Amniotic stem cell (primary cell): ENCODE measurements around the gene THBS3.
A peak's percentile ranks its signal among the peaks of the same experiment; 100 is the strongest.
"Not testable (repeated sequence)": the region's sequence is repeated elsewhere in the genome, so short reads cannot be mapped to it uniquely, and the experiment has no call there.

Experiments used
- DNase-seq: peaks from one replicate; lab custom pipeline; 2025; lab: John Stamatoyannopoulos, UW

THBS3 gene

DNA sequence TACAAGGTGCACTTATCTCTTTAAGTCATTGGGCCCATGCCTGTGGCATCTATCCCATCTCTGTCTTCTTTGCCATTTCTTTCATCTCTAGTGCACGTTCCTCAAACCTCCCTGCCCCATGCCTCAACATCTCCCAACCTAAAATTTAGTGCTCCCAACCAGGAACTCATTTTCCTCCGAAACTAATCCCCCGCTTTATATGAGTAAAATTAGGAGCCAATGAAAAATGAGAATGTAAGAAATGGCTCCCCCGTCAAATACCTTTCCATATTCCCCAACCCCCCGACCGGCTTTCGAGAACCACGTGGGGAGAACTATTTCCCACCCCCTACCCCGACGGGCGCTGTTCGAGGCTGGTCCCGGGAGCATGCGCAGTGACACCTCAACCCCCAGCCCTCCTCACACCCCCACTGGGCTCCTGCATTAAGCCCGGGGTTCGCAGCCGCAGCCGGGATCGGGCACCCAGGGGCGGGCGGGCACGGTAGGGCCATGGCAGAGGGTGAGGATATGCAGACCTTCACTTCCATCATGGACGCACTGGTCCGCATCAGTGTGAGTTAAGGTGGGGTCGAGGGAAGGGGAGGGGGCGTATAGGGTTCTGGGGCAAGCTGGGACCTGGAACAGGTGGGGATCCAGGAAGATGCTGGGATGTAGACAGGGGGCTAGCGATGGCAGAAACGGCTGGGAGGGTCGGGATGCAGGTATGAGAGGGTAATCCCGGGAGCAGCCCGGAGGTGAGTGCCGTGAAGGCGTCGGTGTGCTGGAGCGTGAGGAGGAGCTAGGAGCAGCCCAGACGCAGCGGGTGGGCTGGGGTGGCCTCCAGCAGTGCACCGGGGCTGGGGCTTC lies 34.0 kb downstream of the THBS3 start, which contains the start of gene TRIM46:
TRIM46 (plus strand) TSS at position 372 of the 846 bp plus-strand sequence; CDS start at position 490, 118 bp downstream.
- DNase-seq, result peak; percentile 14

DNA sequence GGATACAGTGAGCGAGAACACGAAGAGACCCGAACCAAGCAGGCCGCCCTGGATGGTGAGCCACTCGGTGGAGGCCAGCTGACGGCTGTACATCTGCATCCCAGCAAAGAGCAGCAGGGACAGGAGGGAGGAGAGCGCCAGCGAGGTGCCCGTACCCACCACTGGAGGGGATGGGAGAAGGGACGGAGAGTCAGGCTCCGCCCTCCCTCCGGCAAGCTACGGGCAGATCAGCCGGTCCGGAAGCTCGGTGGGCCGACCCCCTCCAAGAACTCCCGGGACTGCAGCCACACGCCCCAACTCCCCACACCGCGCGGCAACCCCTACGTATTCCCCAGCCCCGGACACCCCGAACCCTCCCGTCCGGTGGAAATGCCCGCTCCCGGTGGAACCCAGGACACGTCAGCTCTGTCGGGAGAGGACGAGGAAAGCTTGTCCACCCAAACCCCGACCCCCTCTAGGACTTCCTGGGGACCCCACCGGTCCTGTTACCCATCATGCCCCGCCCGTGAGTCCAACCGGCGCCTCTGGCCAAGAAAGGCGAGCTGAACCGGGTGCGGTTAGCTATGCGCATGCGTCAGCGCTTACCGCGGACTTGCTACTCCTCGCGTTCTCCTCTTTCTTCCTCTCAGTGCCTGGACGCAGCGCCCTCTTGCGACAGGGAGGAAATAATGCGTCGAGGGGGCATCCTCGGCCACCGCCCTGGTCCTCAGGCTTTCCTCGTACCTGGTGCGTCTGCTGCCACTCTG lies 34.8 kb downstream of the THBS3 start, which contains the start of gene KRTCAP2:
KRTCAP2 (minus strand) TSS at position 573 of the 746 bp plus-strand sequence; CDS start at position 493, 80 bp downstream.
- DNase-seq, result peak; percentile 90

DNA sequence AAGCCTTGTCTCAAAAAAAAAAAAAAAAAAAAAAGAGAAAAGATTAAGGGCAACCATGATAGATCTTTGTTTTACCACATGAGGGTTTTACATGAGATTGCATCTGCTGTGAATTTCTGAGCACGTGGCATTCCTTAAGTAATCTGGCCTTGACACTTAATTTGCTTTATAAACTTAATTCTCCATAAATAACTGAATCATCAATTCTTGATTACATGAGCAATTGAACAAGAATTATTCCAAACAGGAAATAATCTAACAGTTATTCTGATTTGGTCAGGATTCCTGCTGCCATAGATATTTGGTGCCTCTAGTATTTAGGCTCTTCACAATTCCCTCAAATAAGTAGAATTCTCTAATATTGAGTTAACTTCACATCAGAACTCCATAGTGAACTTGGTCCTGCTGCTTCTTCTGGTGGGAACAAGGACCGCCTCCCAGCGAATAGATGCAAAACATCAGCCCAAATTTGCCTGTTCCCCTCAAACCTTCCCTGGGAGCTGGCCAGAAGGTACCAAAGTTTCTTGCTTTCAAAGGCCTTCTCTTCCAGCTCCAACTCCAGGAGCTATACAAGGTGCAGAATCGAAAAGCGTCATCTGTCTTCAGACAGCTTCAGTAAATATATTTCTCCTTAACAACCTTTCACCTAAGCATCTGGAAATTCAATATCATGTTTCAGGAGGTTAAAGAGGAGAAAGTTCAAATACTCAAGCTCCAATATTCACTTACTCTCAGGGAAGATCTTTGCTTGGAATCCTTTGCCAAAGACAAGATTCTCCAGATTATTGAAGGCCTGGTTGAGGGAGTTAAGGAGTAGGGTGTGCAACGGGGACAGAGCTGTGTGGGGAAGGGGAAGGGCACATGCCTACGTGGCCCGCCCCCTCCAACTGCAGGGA lies 35.6 kb downstream of the THBS3 start:
- no peak for DNase-seq

DNA sequence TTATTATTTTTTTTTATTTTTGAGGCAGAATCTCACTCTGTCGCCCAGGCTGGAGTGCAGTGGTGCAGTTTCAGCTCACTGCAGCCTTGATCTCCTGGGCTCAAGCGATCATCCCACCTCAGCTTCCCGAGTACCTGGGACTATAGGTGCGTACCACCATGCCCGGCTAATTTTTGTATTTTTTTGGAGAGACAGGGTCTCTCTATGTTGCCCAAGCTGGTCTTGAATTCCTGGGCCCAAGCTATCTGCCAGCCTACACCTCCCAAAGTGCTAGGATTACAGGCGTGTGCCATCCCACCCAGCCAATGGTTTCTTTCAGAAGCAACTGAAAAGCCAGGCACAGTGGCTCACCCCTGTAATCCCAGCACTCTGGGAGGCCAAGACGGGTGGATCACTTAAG lies 36.9 kb downstream of the THBS3 start:
- no peak for DNase-seq

DNA sequence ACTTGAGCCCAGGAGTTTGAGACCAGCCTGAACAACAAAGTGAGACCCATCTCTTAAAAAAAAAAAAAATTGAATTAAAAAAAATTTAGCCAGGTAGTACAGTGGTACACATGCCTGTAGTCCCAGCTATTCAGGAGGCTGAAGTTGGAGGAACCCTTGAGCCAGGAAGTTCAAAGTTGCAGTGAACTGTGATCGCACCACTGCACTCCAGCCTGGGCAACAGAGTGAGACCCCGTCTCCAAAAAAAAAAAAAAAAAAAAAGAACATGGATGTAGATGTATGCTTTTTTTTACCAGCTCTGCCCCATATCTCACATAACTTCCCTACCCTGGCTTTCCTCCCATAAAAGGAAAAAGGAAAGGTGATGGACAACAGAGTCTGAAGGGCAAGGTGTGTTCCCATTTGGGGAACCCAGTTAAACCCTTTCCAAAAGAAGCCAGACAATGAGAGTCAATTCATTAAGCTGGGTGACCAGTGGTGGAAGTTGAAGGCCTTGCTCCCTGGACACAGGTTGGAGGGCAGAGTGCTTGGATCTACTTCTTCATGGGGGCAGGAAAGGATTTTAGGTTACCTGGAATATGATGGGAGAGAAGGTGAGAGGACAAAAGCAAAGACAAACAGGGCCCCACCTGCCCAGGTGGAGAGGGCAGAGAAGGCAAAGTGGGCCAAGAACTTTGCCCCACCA lies 37.5 kb downstream of the THBS3 start:
- DNase-seq, result no peak

DNA sequence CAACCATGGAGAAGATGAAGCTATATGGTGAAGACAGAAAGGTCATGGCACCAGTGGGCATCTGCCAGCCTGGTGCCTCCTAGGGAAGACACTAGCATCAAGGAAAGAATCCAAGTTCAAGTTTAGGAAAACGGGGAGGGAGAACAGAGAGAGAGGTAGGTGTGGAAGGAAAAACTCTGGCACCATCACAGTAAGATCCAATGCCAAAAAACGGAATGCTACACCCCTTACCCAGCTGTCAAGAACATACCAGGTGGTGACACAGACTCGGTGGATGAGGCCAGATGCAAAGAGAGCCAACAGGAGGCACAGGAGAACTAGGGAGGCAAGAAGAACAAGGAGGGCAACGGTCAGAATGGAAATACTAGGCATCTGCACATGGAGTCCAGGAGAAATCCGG lies 38.2 kb downstream of the THBS3 start:
- DNase-seq, result no peak

DNA sequence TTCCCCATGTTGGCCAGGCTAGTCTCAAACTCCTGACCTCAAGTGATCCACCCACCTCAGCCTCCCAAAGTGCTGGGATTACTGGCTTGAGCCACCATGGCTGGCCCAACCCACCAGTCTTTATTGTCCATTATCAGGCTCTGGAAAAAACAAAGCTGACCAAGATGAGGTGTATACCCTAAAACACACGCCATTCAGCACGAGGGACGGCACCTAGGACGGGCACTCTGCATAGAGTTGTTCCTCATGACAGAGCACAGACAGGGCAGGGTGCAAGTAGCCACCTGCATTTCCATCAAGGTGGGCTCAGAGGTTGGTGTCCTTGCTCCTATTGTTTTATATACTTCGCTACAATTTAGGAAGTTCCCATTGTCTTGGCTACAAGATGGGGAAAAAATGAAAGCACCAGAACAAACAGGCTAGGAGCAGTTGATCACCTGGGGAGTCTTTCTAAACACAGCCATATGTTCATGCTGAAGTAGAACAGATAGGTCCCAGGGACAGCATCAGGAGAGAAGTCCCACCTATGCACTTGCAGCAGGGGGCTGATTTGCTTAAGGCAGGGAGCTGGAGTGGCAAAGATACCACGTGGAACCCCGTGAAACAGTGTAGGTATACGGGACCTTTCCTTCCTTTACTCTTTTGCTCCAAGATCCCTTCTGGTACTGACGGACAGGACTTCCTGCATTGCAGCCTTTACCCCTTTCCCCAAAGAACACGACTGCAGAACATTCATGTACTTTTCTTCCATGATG lies 39.1 kb downstream of the THBS3 start:
- no peak for DNase-seq

DNA sequence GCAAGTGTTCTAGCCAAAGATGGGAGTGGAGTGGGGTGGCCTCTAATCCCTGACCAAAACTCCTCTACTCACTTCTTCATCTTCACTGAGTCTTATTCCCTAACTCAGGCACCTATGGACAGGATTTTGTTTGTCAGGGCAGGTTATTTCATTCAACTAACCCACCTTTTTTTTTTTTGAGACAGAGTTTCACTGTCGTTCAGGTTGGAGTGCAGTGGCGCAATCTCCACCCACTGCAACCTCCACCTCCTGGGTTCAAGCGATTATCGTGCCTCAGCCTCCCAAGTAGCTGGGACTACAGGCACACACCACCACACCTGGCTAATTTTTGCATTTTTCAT lies 39.6 kb downstream of the THBS3 start:
- not testable (repeated sequence) for DNase-seq

DNA sequence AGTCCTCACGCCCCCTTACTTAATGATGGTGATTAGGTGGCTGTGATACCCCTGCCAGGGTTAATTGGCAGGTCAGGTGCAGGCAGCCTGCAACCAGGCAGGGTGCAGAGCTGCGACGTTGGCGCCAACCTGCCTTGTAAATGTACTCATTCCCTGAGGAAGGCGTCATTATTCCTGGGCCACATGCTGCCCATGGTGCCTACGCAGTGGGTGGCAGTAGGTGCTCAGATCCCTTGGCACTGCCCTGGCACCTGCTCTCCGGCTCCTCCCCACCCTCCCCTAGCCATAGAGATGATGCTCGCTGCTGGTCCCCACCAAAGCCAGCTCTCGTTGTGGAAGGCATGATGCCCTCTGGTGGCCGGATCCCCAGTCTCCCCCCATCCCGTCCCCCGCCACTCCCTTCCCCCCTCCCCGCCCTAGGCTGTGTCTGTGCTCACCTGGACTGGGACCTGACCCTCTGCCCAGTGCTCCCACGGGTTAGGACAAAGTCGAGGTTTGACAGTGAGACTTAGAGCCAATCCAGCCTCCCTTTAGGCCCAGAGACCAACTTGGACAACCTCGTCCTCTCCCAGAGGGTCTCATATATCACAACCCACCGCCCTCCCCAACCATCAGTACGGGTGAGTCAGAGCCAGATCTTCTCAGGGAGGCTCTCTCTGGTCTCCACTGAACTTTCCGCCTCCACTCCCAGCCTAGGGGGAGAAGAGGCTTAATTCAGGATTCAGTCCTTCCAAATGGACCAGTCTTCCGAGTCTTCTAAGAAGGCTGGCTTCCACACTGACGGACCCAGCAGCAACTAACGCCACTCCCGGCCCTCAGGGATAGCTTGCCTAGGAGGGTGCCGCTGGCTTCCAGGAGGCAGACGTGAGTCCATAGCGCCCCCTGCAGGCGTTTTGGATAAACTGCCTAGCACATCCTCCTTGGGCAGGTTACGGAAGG lies 40.3 kb downstream of the THBS3 start:
- peak; percentile 47 for DNase-seq

DNA sequence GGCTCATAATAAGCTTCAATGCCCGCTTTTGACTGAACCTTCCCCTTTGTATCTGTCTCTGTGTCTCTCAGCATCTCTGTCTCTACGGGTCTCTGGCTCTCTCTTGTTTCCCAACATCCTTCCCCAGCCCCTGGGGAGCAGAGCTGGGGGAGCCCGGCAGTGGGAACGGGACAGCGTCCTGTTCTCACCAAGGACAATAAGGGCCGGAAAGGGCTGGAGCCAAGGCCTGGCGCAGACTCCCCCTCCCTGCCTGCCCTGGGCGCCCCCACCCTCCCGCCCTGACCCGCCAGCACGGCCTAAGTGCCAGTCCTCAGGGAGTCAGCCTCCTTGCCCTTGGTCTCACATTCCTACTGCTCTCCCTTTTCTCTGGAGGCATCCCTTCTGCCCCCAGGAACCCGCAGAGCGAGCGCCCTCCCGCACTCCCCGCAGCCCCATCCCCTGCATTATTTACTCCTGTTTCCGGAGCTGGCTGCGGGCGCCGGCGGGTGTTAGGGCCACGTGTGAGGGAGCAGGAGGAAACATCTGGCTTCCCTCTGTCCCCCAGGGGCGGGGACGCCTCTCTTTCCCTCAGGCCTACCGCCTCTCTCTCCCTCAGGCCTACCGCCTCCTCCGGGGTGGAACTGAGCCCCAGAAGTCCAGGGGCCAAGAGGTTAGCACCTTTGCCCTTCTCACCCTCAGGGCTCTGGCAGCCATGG lies 41.1 kb downstream of the THBS3 start:
- no peak for DNase-seq

DNA sequence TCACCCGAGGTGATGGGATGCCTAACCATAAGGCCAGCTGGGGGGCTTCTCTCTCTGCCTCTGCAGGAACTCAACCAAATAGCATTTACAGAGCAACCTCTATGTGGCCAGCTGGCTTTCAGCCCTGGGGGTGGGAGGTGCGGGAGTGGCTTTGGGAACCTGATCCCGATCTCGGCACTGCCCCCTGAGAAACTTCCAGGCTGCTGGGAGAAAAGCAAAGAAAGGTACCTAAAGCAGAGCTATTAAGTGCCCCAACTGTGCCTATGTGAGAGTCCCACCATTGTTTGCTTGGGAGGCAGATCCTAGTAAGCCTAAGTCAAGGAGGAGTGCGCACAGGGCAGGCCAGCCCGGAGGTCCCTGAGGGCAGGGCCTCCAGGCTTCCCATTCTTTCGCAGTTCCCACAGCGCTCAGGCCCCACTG lies 41.6 kb downstream of the THBS3 start:
- no peak for DNase-seq

DNA sequence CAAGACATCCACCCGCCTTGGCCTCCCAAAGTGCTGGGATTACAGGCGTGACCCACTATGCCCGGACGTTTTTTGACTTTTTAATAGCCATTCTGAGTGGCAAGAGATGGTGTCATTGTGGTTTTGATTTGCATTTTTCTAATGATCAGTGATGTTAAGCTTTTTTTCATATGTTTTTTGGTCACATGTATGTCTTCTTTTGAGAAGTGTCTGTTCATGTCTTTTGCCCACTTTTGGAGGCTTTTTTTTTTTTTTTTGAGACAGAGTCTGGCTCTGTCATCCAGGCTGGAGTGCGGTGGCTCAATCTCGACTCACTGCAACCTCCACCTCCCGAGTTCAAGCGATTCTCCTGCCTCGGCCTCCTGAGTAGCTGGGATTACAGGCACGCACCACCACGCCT lies 43.1 kb downstream of the THBS3 start:
- not testable (repeated sequence) for DNase-seq

DNA sequence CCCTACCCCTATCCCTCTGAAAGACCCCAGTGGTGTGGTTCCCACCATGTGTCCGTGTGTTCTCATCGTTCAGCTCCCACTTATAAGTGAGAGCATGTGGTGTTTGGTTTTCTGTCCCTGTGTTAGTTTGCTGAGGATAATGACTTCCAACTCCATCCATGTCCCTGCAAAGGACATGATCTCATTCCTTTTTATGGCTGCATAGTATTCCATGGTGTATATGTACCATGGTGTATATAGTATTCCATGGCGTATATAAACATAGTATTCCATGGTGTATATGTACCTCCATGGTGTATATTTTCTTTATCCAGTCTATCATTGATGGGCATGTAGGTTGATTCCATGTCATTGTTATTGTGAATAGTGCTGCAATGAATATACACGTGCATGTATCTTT lies 43.9 kb downstream of the THBS3 start:
- DNase-seq, result not testable (repeated sequence)

DNA sequence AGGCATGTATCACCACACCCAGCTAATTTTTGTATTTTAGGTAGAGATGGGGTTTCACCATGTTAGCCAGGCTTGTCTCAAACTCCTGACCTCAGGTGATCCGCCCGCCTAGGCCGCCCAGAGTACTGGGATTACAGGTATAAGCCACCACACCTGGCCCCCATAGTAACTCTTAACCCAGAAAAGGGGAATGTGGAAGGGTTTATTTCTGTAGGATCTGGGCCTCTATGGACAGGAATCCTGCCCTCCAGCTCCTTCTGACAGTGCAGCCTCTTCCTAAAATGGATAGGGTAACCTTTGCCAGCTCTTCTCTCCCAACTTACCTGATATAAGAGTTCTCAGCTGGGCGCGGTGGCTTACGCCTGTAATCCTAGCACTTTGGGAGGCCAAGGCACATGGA lies 45.1 kb downstream of the THBS3 start:
- DNase-seq, result not testable (repeated sequence)

DNA sequence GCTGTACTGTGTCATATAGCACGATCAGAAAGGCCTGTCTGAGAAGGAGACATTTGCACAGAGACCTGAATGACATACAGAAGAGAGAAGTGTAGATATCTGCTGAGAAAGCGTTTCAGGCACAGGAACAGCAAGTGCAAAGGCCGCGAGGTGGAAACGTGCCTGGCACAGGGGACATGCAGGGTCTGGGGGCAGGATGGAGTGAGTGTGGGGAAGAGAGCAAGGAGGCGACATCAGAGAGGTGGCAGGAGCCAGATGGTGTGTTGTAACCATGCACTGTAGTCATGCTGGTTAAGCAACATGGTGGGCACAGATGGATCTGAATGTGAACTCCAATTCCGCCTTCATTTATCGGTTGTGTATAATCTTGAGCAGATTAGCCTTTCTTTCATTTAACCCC lies 47.6 kb downstream of the THBS3 start:
- DNase-seq, result no peak

DNA sequence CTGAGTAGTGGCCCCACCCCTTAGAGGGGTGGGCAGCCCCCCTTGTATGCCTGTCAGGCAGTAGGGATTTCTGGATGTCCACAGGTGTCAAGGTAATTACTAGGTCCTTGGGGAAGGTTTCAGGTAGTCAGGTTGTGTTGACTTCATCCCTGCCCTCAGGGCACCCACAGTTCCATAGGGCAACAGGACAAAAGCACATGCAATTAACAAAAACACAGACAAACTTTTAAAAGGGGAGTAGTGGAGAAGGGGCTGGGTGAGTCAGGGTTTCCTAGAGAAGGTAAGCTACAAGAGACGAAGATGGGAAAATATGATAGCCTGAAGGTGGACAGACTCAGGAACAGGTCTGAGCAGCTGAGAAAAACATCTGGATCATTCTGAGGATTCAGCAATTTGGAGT lies 48.7 kb downstream of the THBS3 start:
- no peak for DNase-seq

DNA sequence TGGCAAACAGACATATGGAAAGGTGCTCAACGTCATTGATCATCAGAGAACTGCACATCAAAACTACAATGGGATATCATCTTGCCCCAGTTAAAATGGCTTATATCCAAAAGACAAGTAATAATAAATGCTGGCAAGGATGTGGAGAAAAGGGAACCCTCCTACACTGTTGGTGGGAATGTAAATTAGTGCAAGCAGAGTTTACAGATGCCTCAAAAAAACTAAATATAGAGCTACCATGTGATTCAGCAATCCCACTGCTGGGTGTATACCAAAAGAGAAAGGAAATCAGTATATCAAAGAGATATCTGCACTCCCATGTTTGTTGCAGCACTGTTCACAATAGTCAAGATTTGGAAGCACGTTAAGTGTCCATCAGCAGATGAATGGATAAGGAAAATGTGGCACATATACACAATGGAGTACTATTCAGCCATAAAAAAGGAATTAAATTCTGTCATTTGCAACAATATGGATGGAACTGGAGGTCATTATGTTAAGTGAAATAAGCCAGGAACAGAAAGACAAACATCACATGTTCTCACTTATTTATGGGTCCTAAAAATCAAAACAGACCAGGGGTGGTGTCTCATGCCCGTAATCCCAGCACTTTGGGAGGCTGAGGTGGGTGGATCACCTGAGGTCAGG lies 51.6 kb downstream of the THBS3 start:
- DNase-seq, result not testable (repeated sequence)
